ENCODE measurements around the gene CDAN1.
"Not testable (repeated sequence)": the region's sequence is repeated elsewhere in the genome, so short reads cannot be mapped to it uniquely, and the experiment has no call there.

The CDAN1 gene

DNA sequence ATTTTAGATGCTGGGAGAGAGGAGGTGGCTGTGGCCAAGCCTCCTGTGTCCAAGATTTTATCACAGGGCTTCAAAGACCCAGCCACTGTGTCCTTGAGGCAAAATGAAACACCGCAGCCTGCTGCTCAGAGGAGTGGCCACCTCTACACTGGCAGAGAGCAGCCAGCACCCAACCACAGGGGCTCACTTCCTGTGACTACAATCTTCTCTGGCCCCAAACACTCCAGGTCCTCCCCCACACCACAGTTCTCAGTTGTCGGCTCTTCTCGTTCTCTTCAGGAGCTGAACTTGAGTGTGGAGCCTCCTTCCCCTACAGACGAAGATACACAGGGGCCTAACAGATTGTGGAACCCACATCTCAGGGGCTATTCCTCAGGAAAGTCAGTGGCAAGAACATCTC, 45.6 kb downstream of the CDAN1 start:
- no peak overlapping the region for H3K4me3 ChIP-seq (ENCODE audit: low read depth, low read length)
- in situ Hi-C loops (cut with HindIII; ENCODE audit: low sequenced_read_pairs): loop anchor here (25.0 kb wide), 1 partner anchor 246 kb away; no protein-coding TSS in a partner anchor
- TF ChIP-seq, protein P1, sequence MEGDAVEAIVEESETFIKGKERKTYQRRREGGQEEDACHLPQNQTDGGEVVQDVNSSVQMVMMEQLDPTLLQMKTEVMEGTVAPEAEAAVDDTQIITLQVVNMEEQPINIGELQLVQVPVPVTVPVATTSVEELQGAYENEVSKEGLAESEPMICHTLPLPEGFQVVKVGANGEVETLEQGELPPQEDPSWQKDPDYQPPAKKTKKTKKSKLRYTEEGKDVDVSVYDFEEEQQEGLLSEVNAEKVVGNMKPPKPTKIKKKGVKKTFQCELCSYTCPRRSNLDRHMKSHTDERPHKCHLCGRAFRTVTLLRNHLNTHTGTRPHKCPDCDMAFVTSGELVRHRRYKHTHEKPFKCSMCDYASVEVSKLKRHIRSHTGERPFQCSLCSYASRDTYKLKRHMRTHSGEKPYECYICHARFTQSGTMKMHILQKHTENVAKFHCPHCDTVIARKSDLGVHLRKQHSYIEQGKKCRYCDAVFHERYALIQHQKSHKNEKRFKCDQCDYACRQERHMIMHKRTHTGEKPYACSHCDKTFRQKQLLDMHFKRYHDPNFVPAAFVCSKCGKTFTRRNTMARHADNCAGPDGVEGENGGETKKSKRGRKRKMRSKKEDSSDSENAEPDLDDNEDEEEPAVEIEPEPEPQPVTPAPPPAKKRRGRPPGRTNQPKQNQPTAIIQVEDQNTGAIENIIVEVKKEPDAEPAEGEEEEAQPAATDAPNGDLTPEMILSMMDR (IDR thresholded peaks at IDR 0.05; ENCODE audit: low read depth, low read length, missing control alignments): no peak
- DNase-seq (ENCODE audit: low read depth): no peak

DNA sequence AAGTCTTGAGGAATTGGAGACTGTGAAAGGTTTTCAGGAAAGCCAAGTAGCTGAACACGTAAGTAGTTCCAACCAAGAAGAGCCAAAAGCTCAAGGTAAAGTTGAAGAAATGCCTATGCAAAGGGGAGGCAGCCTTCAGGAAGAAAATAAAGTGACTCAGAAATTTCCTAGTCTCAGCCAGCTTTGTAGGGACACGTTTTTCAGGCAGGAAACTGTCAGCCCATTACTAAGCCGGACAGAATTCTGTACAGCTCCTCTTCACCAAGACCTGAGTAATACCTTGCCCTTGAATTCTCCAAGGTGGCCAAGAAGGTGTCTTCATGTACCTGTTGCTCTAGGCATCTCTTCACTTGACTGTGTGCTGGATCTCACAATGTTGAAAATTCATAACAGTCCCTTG, 48.6 kb downstream of the CDAN1 start:
- DNase-seq (ENCODE audit: low read depth): no peak
- in situ Hi-C loops (cut with HindIII; ENCODE audit: low sequenced_read_pairs): loop anchor here (25.0 kb wide), 1 partner anchor 249 kb away; no protein-coding TSS in a partner anchor
- TF ChIP-seq, protein P1 (IDR thresholded peaks at IDR 0.05; ENCODE audit: low read depth, low read length, missing control alignments): no peak
- no peak overlapping the region for H3K4me3 ChIP-seq (ENCODE audit: low read depth, low read length)

DNA sequence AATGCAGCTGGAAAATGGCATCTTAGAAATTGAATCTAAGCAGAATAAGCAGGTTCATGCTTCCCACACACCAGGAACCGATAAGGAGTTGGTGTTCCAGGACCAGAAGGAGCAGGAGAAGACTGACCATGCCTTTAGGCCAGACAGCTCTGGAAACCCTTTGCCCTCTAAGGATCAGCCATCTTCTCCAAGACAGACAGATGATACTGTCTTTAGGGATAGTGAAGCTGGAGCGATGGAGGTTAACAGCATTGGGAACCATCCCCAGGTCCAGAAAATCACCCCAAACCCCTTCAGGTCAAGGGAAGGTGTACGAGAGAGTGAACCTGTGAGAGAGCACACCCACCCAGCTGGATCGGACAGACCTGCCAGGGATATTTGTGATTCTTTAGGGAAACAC, 49.2 kb downstream of the CDAN1 start:
- DNase-seq (ENCODE audit: low read depth): no peak
- in situ Hi-C loops (cut with HindIII; ENCODE audit: low sequenced_read_pairs): loop anchor here (25.0 kb wide), 1 partner anchor 250 kb away; no protein-coding TSS in a partner anchor
- TF ChIP-seq, protein P1 (IDR thresholded peaks at IDR 0.05; ENCODE audit: low read depth, low read length, missing control alignments): no peak
- no peak overlapping the region for H3K4me3 ChIP-seq (ENCODE audit: low read depth, low read length)

DNA sequence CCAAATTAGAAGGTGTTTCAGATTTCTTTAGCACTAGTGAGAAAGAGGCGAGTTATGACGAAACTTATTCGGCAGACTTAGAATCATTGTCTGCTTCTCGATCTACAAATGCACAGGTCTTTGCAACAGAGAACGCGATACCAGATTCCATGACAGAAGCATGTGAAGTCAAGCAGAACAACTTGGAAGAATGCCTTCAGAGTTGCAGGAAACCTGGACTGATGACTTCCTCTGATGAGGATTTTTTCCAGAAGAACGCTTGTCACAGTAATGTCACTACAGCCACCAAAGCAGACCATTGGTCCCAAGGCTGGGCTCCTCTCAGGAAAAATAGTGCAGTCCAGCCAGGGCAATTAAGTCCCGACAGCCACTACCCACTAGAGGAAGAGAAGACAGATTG, 50.6 kb downstream of the CDAN1 start:
- DNase-seq (ENCODE audit: low read depth): no peak
- TF ChIP-seq, protein P1 (IDR thresholded peaks at IDR 0.05; ENCODE audit: low read depth, low read length, missing control alignments): no peak
- no peak overlapping the region for H3K4me3 ChIP-seq (ENCODE audit: low read depth, low read length)
- in situ Hi-C loops (cut with HindIII; ENCODE audit: low sequenced_read_pairs): loop anchor here (25.0 kb wide), 1 partner anchor 251 kb away; no protein-coding TSS in a partner anchor

DNA sequence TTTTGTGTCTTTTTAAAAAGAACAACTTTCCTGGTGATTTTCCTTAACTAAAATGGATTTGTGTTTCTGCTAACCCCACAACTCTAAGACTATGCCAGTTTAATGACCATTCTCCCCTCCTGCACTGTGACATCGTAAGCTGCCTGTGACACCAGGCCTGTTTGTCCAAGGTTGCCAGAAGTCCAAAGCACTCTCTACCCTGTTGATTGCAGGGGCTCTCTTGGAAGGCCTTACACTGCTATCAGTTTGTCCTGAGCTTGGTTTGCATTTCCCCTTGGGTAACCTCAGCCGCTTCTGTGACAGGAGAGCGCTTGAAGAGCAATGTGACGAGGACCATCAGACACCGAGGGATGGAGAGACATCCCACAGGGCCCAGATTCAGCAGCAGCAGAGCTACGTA, 55.8 kb downstream of the CDAN1 start:
- H3K4me3 ChIP-seq (ENCODE audit: low read depth, low read length): no peak overlapping the region
- TF ChIP-seq, protein P1 (IDR thresholded peaks at IDR 0.05; ENCODE audit: low read depth, low read length, missing control alignments): no peak
- DNase-seq (ENCODE audit: low read depth): no peak
- in situ Hi-C loops (cut with HindIII; ENCODE audit: low sequenced_read_pairs): loop anchor here (25.0 kb wide), 1 partner anchor 256 kb away; no protein-coding TSS in a partner anchor

DNA sequence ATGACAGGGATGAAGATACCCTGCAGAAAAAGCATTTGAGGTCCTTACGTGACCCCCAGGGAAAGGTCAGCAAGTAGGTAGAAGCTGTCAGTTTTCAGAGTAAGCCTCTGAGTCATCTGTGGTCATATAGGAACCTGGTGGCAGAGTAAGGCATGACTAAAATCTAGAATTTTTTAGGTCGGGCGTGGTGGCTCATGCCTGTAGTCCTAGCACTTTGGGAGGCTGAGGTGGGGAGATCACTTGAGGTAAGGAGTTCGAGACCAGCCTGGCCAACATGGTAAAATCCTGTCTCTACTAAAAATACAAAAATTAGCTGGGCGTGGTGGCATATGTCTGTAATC, 56.8 kb downstream of the CDAN1 start:
- DNase-seq (ENCODE audit: low read depth); H3K4me3 ChIP-seq (ENCODE audit: low read depth, low read length): not testable (repeated sequence)
- in situ Hi-C loops (cut with HindIII; ENCODE audit: low sequenced_read_pairs): loop anchor here (25.0 kb wide), 1 partner anchor 257 kb away; no protein-coding TSS in a partner anchor

DNA sequence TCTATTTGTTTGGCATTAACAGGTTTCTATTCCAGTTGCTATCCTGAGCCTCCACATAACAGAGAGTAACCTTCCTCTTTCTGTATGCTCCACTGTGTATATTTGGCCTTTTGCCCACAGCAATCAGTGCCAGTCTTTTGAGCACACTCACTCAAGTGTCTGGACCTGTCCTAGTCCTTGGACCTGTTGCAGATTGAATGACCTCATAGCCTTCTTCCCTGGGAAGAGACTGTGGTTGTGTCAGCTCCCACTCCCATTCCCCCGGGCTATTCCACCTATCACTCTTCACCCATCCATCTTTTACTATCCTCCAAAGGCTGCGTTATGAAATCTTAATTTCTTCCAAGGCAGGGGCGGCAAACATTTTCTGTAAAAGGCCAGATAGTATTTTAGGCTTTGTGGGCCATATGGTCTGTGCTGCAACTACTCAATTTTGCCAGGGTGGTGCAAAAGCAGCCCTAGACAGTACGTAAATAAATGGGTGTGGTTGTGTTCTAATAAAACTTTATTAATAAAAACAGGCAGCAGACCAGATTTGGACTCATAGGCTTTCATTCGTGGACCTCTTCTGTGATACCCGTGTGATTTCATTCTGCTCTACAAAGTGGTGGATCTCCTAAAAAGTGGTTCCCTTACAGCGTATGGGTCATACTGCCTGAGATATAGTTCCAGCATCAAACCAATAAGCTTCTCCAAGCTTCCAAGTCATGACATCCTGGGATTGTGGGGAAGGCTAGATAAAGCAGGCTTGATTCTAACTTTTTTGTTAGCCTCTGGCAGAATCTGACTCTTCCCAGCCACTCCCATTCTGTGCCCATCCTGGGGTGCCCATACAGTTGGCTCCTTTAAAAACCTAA, 57.4 kb downstream of the CDAN1 start:
- in situ Hi-C loops (cut with HindIII; ENCODE audit: low sequenced_read_pairs): loop anchor here (25.0 kb wide), 1 partner anchor 258 kb away; no protein-coding TSS in a partner anchor
- TF ChIP-seq, protein P1 (IDR thresholded peaks at IDR 0.05; ENCODE audit: low read depth, low read length, missing control alignments): no peak
- no peak overlapping the region for H3K4me3 ChIP-seq (ENCODE audit: low read depth, low read length)
- DNase-seq (ENCODE audit: low read depth): no peak
